ENCODE measurements around the gene NQO2. TPM values are rescaled to one million over a fixed set of nuclear protein-coding genes. Genes with fewer than 3 reads are reported as not detected.

Gene NQO2
- total RNA-seq, 5 donors from 2014 or later (not counting 1 experiment from before 2014, with no cell fraction given), result 9.1 to 54.6 (median 33.0) TPM

DNA sequence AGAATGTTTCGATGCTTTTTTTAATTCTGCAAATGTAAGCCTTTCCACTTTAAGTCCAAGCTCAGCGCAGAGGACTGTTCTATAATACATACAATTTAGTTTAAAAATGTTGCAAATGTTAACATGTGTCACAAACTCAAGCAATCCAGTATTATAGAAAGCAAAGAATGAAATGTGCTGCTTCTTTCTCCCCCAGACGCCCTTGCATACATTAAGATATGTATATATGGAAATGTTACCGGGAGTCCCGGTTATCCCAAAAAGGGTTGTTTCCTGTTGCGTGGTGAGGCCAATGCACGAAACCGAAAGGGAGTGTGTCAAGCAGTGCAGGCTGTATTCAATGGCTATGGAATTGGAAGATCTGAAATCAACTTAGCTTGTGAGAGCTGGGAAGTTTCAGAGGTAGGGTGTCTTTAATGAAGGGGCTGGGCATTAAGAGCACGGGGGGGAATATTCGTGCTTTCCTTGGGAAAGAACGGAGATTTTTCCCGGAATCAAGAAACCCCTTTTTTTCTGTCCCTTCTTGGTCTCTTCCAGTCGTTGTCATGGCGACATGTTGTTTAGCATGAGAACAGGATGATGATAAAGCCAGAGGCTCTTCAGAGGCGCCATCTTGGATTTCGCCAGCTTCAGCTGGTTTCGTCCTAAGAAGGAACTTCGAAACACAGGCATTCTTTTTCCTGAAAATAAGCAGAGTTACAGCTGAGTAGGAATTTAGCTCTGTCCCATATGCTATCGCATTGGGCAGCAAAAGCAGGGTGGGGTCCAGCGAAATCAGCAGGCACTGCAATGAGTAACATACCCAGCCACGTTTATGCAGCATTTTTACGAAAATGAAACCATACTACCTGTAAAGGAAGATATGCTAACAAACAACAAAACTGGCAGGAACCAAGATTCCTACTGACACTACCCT lies 10.1 kb upstream of the NQO2 start:
- no peaks in the 10 kb centered on the region for H3K27me3 Mint-ChIP-seq
- no peaks in the 10 kb centered on the region for H3K9me3 Mint-ChIP-seq
- DNase-seq, result peak; percentile 61 to 98 (median 74)
- H3K36me3 ChIP-seq (ENCODE audit: control insufficient read depth in 2 of 2, extremely low read depth in 1 of 2, insufficient read depth in 1 of 2, low read length in 1 of 2), result no peaks in the 10 kb centered on the region
- H3K27ac ChIP-seq (ENCODE audit: low read length), result peak overlapping the region; percentile 96
- peaks cover 23 to 37% (median 30%) of the 10 kb centered on the region in 3 donors for H3K4me1 Mint-ChIP-seq
- H3K4me3 ChIP-seq (ENCODE audit: control insufficient read depth in 1 of 2, extremely low read depth in 1 of 2, low read length in 1 of 2), result peak overlapping the region; percentile 81 to 97
- H3K9me3 ChIP-seq, result no peaks in the 10 kb centered on the region
- peaks cover 14 to 26% of the 10 kb centered on the region in 2 experiments for H3K4me1 ChIP-seq (ENCODE audit: control insufficient read depth in 1 of 2, extremely low read depth in 1 of 2, insufficient read depth in 2 of 2, low read length in 2 of 2)
- CTCF ChIA-PET, result interaction anchor here (0.5 to 2.8 kb wide), 31 partner anchors 8 to 1028 kb away, joined by 3 to 25 read pairs (median 5); partner anchors contain the start of genes NQO2 (in 2 of the 2), SERPINB1 (in 2 of the 2), FAM50B (in 1 of the 2) and RIPK1 (in 1 of the 2)
- no peaks in the 10 kb centered on the region for H3K36me3 Mint-ChIP-seq
- peak overlapping the region; percentile 92 to 93 (median 92) for H3K4me3 Mint-ChIP-seq
- peak; percentile 70 to 84 (median 74) for ATAC-seq (replicated peaks in 1 of 4)
- 0% methylated on average over 12 of the region's 22 CpGs for WGBS (ENCODE audit: insufficient coverage)
- H3K27ac Mint-ChIP-seq, result peak overlapping the region; percentile 100
- H3K27me3 ChIP-seq (replicated peaks in 1 of 2; ENCODE audit: control insufficient read depth in 2 of 2, extremely low read depth in 1 of 2, insufficient read depth in 2 of 2, low read length in 1 of 2), result no peaks in the 10 kb centered on the region
- POLR2A ChIA-PET, result interaction anchor here (0.6 to 2.6 kb wide), 25 partner anchors 10 to 1031 kb away, joined by 3 to 32 read pairs (median 4); partner anchors contain the start of genes SERPINB1 (in 2 of the 2), NQO2 (in 1 of the 2), RIPK1 (in 1 of the 2) and SERPINB6 (in 1 of the 2)

DNA sequence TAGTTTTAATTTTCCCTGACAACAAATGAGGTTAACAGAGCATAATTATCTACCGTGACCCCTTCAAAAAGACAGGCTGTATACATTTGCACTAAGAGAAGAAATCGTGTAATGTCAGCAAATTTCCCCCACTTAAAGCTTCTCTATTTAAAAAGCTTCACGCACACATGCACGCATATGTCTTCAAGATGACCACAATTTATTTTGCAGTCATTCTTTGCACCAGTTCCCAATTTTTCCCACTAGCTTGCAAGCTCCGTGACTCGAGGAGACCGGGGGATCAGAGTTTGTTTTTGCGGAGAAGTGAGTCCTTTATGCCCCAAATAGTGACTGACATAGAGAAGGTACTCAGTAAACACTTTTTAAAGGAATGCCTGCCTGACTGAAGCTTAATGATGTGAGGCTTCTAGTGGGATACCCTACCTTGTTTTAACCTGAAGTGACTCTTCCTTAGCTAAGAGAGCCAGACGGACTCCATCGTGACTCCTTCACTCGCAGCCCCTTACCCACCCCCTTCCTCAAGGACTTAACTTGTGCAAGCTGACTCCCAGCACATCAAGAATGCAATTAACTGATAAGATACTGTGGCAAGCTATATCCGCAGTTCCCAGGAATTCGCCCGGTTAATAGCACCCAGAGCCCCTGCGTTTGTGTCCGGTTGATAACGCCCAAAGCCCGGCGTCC lies 9.3 kb upstream of the NQO2 start:
- H3K36me3 ChIP-seq (ENCODE audit: control insufficient read depth in 2 of 2, extremely low read depth in 1 of 2, insufficient read depth in 1 of 2, low read length in 1 of 2), result no peaks in the 10 kb centered on the region
- peak overlapping the region; percentile 81 to 97 for H3K4me3 ChIP-seq (ENCODE audit: control insufficient read depth in 1 of 2, extremely low read depth in 1 of 2, low read length in 1 of 2)
- WGBS (ENCODE audit: insufficient coverage), result 15% methylated on average over 16 of the region's 19 CpGs
- peak overlapping the region; percentile 92 to 93 (median 92) for H3K4me3 Mint-ChIP-seq
- peaks cover 14 to 26% of the 10 kb centered on the region in 2 experiments for H3K4me1 ChIP-seq (ENCODE audit: control insufficient read depth in 1 of 2, extremely low read depth in 1 of 2, insufficient read depth in 2 of 2, low read length in 2 of 2)
- H3K27me3 Mint-ChIP-seq, result no peaks in the 10 kb centered on the region
- H3K9me3 Mint-ChIP-seq, result no peaks in the 10 kb centered on the region
- POLR2A ChIA-PET, result interaction anchor here (0.5 to 2.6 kb wide), 24 partner anchors 9 to 1031 kb away, joined by 3 to 32 read pairs (median 4); partner anchors contain the start of genes NQO2 (in 1 of the 2), RIPK1 (in 1 of the 2), SERPINB1 (in 1 of the 2) and SERPINB6 (in 1 of the 2)
- ATAC-seq (replicated peaks in 1 of 4) (no peak), DNase-seq (peak in 4 of 35 experiments; percentile 10 to 42 (median 25))
- CTCF ChIA-PET, result interaction anchor here (0.6 to 2.8 kb wide), 29 partner anchors 8 to 858 kb away, joined by 3 to 25 read pairs (median 5); partner anchors contain the start of genes SERPINB1 (in 2 of the 2), FAM50B (in 1 of the 2), NQO2 (in 1 of the 2) and RIPK1 (in 1 of the 2)
- peak overlapping the region; percentile 96 for H3K27ac ChIP-seq (ENCODE audit: low read length)
- H3K9me3 ChIP-seq, result no peaks in the 10 kb centered on the region
- no peaks in the 10 kb centered on the region for H3K36me3 Mint-ChIP-seq
- H3K27me3 ChIP-seq (replicated peaks in 1 of 2; ENCODE audit: control insufficient read depth in 2 of 2, extremely low read depth in 1 of 2, insufficient read depth in 2 of 2, low read length in 1 of 2), result no peaks in the 10 kb centered on the region
- H3K4me1 Mint-ChIP-seq, result peaks cover 23 to 37% (median 30%) of the 10 kb centered on the region in 3 donors
- H3K27ac Mint-ChIP-seq, result peak overlapping the region; percentile 100

DNA sequence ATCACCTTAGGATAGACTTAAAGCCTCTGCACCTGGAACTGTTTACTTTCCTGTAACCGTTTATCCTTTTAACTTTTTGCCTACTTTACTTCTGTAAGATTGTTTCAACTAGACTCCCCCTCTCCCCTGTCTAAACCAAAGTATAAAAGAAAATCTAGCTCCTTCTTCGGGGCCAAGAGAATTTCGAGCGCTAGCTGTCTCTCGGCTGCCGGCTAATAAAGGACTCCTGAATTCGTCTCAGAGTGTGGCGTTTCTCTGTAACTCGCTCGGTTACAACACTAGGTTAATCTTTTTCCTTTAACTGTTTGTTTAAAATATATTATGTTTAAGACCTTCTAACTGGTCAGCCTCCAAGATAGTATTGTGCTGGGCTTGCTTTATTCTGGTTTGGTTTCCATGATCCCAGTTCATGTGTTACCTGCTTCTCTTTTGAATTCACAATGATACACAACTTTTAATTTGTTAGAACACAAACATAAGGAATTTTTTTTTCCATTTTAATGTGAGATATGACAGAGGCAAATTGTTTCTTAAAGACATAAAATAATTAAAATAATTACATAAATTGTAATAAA lies 8.7 kb upstream of the NQO2 start:
- Histone ChIP-seq H3K27me3 (replicated peaks in 1 of 2; ENCODE audit: control insufficient read depth in 2 of 2, extremely low read depth in 1 of 2, insufficient read depth in 2 of 2, low read length in 1 of 2) (no peaks in the 10 kb centered on the region), H3K4me1 (ENCODE audit: control insufficient read depth in 1 of 2, extremely low read depth in 1 of 2, insufficient read depth in 2 of 2, low read length in 2 of 2) (peaks cover 14 to 26% of the 10 kb centered on the region in 2 experiments), H3K4me3 (ENCODE audit: control insufficient read depth in 1 of 2, extremely low read depth in 1 of 2, low read length in 1 of 2) (peak overlapping the region; percentile 81 to 97), H3K36me3 (ENCODE audit: control insufficient read depth in 2 of 2, extremely low read depth in 1 of 2, insufficient read depth in 1 of 2, low read length in 1 of 2) (no peaks in the 10 kb centered on the region), H3K9me3 (no peaks in the 10 kb centered on the region), H3K27ac (ENCODE audit: low read length) (peak overlapping the region; percentile 96)
- Mint-ChIP-seq H3K4me3 (peak overlapping the region; percentile 92 to 93 (median 92)), H3K27me3 (no peaks in the 10 kb centered on the region), H3K27ac (peak overlapping the region; percentile 100), H3K4me1 (peaks cover 23 to 37% (median 30%) of the 10 kb centered on the region in 3 donors), H3K9me3 (no peaks in the 10 kb centered on the region), H3K36me3 (no peaks in the 10 kb centered on the region)
- ATAC-seq (replicated peaks in 1 of 4) (no peak), DNase-seq (peak in 1 of 35 experiments; percentile 31)
- WGBS (ENCODE audit: insufficient coverage), result 20% methylated on average over 1 of the region's 10 CpGs
- ChIA-PET POLR2A (interaction anchor here (0.5 to 2.3 kb wide), 12 partner anchors 11 to 252 kb away, joined by 3 to 32 read pairs (median 4); partner anchors contain the start of gene WRNIP1 (in 1 of the 2)), CTCF (interaction anchor here (0.6 to 2.8 kb wide), 15 partner anchors 8 to 858 kb away, joined by 3 to 25 read pairs (median 4); partner anchors contain the start of genes FAM50B (in 1 of the 2), NQO2 (in 1 of the 2), SERPINB1 (in 1 of the 2) and SERPINB6 (in 1 of the 2))

DNA sequence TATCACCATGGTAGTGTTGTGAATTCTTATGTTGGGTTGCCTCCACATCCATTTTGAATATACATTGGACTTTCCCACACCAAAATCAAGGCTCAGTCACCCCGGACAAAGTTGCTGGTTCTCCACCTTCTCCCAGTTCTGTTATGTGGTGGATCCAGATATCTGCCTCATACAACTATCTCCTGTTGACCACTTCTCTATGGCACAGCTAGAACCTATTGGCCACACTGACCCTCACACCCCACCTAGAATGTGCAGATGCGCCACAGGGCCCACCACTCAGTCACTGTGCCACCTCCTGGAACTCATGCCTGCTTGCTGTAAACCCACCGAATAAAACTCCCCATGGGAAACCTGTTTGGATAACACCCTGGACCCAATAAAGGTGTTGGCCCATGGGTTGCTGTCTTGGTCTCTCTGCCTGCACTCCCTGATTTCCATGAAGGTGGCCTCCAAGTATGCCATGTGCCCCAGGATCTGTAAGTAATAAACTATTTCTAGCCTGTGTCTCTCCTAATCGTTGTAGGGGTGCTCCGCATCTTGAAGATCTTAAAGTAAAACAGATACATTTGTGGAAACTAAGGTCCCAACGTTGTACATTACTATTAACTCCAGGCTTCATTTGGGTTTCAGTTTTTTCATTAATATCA lies 7.2 kb upstream of the NQO2 start:
- Histone ChIP-seq H3K4me1 (ENCODE audit: control insufficient read depth in 1 of 2, extremely low read depth in 1 of 2, insufficient read depth in 2 of 2, low read length in 2 of 2) (peaks cover 11 to 21% of the 10 kb centered on the region in 2 experiments), H3K27ac (ENCODE audit: low read length) (no peak overlapping the region), H3K27me3 (replicated peaks in 1 of 2; ENCODE audit: control insufficient read depth in 2 of 2, extremely low read depth in 1 of 2, insufficient read depth in 2 of 2, low read length in 1 of 2) (no peaks in the 10 kb centered on the region), H3K36me3 (ENCODE audit: control insufficient read depth in 2 of 2, extremely low read depth in 1 of 2, insufficient read depth in 1 of 2, low read length in 1 of 2) (no peaks in the 10 kb centered on the region), H3K9me3 (no peaks in the 10 kb centered on the region), H3K4me3 (ENCODE audit: control insufficient read depth in 1 of 2, extremely low read depth in 1 of 2, low read length in 1 of 2) (no peak overlapping the region)
- H3K36me3 Mint-ChIP-seq, result no peaks in the 10 kb centered on the region
- CTCF ChIA-PET, result no interaction called here
- no peaks in the 10 kb centered on the region for H3K9me3 Mint-ChIP-seq
- H3K4me3 Mint-ChIP-seq, result no peak overlapping the region
- no peaks in the 10 kb centered on the region for H3K27me3 Mint-ChIP-seq
- H3K27ac Mint-ChIP-seq, result peak overlapping the region in 1 of 2 donors; percentile 39
- WGBS (ENCODE audit: insufficient coverage), result 86% methylated on average over 1 of the region's 6 CpGs
- DNase-seq (no peak), ATAC-seq (replicated peaks in 1 of 4) (no peak)
- H3K4me1 Mint-ChIP-seq, result peaks cover 21 to 27% (median 21%) of the 10 kb centered on the region in 3 donors
- POLR2A ChIA-PET, result interaction anchor here in 1 of 2 donors (0.6 kb wide), 1 partner anchor 75 kb away, joined by 5 read pairs; no protein-coding TSS in a partner anchor

DNA sequence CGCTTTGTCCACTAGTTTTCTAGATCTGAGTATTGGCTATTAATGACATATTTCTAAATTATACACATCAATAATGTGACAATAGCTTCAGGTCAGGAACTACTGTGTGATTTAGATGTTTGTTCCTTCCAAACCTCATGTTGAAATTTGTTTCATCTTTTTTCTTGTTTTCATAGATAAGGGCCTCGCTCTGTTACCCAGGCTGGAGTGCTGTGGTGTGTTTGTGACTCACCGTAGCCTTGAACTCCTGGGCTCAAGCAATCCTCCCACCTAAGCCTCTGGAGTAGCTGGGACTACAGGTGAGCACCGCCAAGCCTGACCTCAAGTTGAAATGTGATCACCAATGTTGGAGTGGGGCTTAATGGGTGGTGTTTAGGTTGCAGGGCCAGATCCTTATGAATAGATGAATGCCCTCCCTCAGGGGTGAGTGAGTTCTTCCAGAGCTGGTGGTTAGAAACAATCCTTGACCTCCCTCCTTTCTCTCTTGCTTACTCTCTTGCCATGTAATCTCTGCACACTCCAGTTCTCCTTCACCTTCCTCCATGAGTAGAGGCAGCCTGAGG lies 5.9 kb upstream of the NQO2 start:
- Mint-ChIP-seq H3K27ac (no peak overlapping the region), H3K36me3 (no peaks in the 10 kb centered on the region), H3K9me3 (no peaks in the 10 kb centered on the region), H3K27me3 (no peaks in the 10 kb centered on the region), H3K4me1 (peaks cover 14 to 24% (median 17%) of the 10 kb centered on the region in 3 donors), H3K4me3 (no peak overlapping the region)
- CTCF ChIA-PET, result interaction anchor here in 1 of 2 donors (0.5 kb wide), 1 partner anchor 127 kb away, joined by 3 read pairs; no protein-coding TSS in a partner anchor
- Histone ChIP-seq H3K4me1 (ENCODE audit: control insufficient read depth in 1 of 2, extremely low read depth in 1 of 2, insufficient read depth in 2 of 2, low read length in 2 of 2) (peaks cover 6 to 15% of the 10 kb centered on the region in 2 experiments), H3K27ac (ENCODE audit: low read length) (no peak overlapping the region), H3K27me3 (replicated peaks in 1 of 2; ENCODE audit: control insufficient read depth in 2 of 2, extremely low read depth in 1 of 2, insufficient read depth in 2 of 2, low read length in 1 of 2) (no peaks in the 10 kb centered on the region), H3K9me3 (no peaks in the 10 kb centered on the region), H3K36me3 (ENCODE audit: control insufficient read depth in 2 of 2, extremely low read depth in 1 of 2, insufficient read depth in 1 of 2, low read length in 1 of 2) (no peaks in the 10 kb centered on the region), H3K4me3 (ENCODE audit: control insufficient read depth in 1 of 2, extremely low read depth in 1 of 2, low read length in 1 of 2) (no peak overlapping the region)
- POLR2A ChIA-PET, result no interaction called here
- WGBS (ENCODE audit: insufficient coverage), result no CpG with 5 or more reads among the region's 4 CpGs
- DNase-seq (no peak), ATAC-seq (replicated peaks in 1 of 4) (no peak)
